ENCODE results near the gene TCF7L2. TPM values are rescaled to one million over a fixed set of nuclear protein-coding genes. Genes with fewer than 3 reads are reported as not detected.

The TCF7L2 gene
- total and polyA plus RNA-seq, 9 of the 15 experiments (the other 6 are each of a cell fraction or from before 2014, with no cell fraction given): 0.32 to 2.8 (median 0.92) TPM

DNA sequence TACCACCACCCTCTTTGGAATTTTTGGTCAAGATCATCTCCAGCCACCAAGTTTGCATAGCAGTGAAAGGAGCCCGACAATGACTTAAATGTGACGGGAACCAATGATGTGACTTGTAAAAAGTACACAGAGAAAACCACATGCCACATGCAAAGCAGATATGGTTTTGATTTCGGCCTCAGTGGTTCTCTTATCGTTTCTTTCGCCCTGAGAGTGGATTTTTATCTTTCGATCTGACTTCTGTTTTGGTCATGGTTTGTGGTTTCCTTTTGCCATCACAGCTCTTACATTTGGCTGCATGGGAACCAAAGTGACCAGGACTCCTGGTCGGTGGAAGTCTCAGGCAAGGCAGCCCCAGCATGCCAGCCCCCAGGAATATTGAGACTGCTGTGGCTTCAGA lies 31.5 kb downstream of the TCF7L2 start:
- DNase-seq (ENCODE audit: extremely low read depth in 1 of 4, low spot score in 3 of 4): no peak
- in situ Hi-C loops (cut with MboI): no loop called here
- H3K79me2 ChIP-seq (ENCODE audit: control insufficient read depth, insufficient read depth, low read length): no peaks in the 10 kb centered on the region
- 4% methylated on average over 7 of the region's 7 CpGs for WGBS (ENCODE audit: insufficient coverage, low coverage, missing lambda C conversion rate)
- H3K36me3 ChIP-seq (ENCODE audit: control insufficient read depth, insufficient read depth, low read length): no peaks in the 10 kb centered on the region
- H3K4me2 ChIP-seq (ENCODE audit: insufficient read depth, low read length): no peak overlapping the region
- ATAC-seq: no peak
- H3K27ac ChIP-seq (ENCODE audit: extremely low read depth, low read depth, low read length): no peak overlapping the region
- H3K9me3 ChIP-seq (replicated peaks; ENCODE audit: control insufficient read depth, insufficient read depth, low read depth, low read length): no peaks in the 10 kb centered on the region
- H3K9ac ChIP-seq (ENCODE audit: insufficient read depth in 1 of 2, low read depth in 2 of 2, low read length in 2 of 2): no peak overlapping the region
- H3K27me3 ChIP-seq (ENCODE audit: control insufficient read depth in 2 of 2, insufficient read depth in 2 of 2, low read length in 2 of 2): no peaks in the 10 kb centered on the region
- no peaks in the 10 kb centered on the region for H3K9me1 ChIP-seq (ENCODE audit: control insufficient read depth, insufficient read depth, low read length)
- no peak overlapping the region for H2AFZ ChIP-seq (ENCODE audit: low read depth, low read length)
- FAIRE-seq: no peak
- intact Hi-C loops (cut with micrococcal nuclease): no loop called here
- H3K4me1 ChIP-seq (replicated peaks in 1 of 2; ENCODE audit: control insufficient read depth in 2 of 2, insufficient read depth in 2 of 2, low read length in 2 of 2): no peaks in the 10 kb centered on the region; a peak in 1 of 5 replicates
- no TSS peak for BruUV-seq (replicated peaks)
- POLR2A ChIA-PET: no interaction called here
- CTCF ChIA-PET (ENCODE audit: low intra/inter-chr PET ratio): no interaction called here
- no peak overlapping the region for H3K4me3 ChIP-seq
- H4K20me1 ChIP-seq (replicated peaks; ENCODE audit: control insufficient read depth, insufficient read depth, low read length): no peaks in the 10 kb centered on the region
- TF ChIP-seq NR3C1 (CRISPR knock-in tag; IDR thresholded peaks at IDR 0.05) (no peak), MCM7 (IDR thresholded peaks at IDR 0.05) (no peak), TFAM (CRISPR knock-in tag; conservative IDR thresholded peaks at IDR 0.05) (no peak), CHD4 (IDR thresholded peaks at IDR 0.05; ENCODE audit: insufficient read depth, insufficient replicate concordance, low read depth, low read length, poor library complexity, severe bottlenecking) (no peak), NCOR1 (IDR thresholded peaks at IDR 0.05) (no peak), BDP1 (IDR thresholded peaks at IDR 0.05; ENCODE audit: insufficient read depth, insufficient read length) (no peak), HDAC8 (tag; IDR thresholded peaks at IDR 0.05) (no peak), ZNF143 (CRISPR knock-in tag; IDR thresholded peaks at IDR 0.05) (no peak), KDM1A (IDR thresholded peaks at IDR 0.05) (0 out of 4 replicates have a peak, but pooled peaks of 1 of the 2 experiments have one; percentile 17), EP300 (IDR thresholded peaks at IDR 0.05; ENCODE audit: low read length) (no peak), TAF15 (IDR thresholded peaks at IDR 0.05; ENCODE audit: low read depth, low read length) (no peak), EWSR1 (IDR thresholded peaks at IDR 0.05; ENCODE audit: borderline replicate concordance, low read depth, partially characterized antibody) (no peak), TEAD2 (tag; IDR thresholded peaks at IDR 0.05) (no peak)
- TF ChIP-seq, protein P1, sequence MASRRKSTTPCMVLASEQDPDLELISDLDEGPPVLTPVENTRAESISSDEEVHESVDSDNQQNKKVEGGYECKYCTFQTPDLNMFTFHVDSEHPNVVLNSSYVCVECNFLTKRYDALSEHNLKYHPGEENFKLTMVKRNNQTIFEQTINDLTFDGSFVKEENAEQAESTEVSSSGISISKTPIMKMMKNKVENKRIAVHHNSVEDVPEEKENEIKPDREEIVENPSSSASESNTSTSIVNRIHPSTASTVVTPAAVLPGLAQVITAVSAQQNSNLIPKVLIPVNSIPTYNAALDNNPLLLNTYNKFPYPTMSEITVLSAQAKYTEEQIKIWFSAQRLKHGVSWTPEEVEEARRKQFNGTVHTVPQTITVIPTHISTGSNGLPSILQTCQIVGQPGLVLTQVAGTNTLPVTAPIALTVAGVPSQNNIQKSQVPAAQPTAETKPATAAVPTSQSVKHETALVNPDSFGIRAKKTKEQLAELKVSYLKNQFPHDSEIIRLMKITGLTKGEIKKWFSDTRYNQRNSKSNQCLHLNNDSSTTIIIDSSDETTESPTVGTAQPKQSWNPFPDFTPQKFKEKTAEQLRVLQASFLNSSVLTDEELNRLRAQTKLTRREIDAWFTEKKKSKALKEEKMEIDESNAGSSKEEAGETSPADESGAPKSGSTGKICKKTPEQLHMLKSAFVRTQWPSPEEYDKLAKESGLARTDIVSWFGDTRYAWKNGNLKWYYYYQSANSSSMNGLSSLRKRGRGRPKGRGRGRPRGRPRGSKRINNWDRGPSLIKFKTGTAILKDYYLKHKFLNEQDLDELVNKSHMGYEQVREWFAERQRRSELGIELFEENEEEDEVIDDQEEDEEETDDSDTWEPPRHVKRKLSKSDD (conservative IDR thresholded peaks at IDR 0.05; ENCODE audit: low read length): no peak
- TF ChIP-seq, protein P2, sequence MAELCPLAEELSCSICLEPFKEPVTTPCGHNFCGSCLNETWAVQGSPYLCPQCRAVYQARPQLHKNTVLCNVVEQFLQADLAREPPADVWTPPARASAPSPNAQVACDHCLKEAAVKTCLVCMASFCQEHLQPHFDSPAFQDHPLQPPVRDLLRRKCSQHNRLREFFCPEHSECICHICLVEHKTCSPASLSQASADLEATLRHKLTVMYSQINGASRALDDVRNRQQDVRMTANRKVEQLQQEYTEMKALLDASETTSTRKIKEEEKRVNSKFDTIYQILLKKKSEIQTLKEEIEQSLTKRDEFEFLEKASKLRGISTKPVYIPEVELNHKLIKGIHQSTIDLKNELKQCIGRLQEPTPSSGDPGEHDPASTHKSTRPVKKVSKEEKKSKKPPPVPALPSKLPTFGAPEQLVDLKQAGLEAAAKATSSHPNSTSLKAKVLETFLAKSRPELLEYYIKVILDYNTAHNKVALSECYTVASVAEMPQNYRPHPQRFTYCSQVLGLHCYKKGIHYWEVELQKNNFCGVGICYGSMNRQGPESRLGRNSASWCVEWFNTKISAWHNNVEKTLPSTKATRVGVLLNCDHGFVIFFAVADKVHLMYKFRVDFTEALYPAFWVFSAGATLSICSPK (IDR thresholded peaks at IDR 0.05; ENCODE audit: borderline replicate concordance): no peak
- TF ChIP-seq, protein P3, sequence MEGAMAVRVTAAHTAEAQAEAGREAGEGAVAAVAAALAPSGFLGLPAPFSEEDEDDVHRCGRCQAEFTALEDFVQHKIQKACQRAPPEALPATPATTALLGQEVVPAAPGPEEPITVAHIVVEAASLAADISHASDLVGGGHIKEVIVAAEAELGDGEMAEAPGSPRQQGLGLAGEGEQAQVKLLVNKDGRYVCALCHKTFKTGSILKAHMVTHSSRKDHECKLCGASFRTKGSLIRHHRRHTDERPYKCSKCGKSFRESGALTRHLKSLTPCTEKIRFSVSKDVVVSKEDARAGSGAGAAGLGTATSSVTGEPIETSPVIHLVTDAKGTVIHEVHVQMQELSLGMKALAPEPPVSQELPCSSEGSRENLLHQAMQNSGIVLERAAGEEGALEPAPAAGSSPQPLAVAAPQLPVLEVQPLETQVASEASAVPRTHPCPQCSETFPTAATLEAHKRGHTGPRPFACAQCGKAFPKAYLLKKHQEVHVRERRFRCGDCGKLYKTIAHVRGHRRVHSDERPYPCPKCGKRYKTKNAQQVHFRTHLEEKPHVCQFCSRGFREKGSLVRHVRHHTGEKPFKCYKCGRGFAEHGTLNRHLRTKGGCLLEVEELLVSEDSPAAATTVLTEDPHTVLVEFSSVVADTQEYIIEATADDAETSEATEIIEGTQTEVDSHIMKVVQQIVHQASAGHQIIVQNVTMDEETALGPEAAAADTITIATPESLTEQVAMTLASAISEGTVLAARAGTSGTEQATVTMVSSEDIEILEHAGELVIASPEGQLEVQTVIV (CRISPR knock-in tag; IDR thresholded peaks at IDR 0.05; ENCODE audit: borderline replicate concordance): no peak
- TF ChIP-seq, protein P4, sequence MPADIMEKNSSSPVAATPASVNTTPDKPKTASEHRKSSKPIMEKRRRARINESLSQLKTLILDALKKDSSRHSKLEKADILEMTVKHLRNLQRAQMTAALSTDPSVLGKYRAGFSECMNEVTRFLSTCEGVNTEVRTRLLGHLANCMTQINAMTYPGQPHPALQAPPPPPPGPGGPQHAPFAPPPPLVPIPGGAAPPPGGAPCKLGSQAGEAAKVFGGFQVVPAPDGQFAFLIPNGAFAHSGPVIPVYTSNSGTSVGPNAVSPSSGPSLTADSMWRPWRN (IDR thresholded peaks at IDR 0.05; ENCODE audit: low read depth): 0 out of 2 replicates have a peak, but pooled peaks have one; percentile 17
